ENCODE measurements around the gene ANKDD1B.

DNA sequence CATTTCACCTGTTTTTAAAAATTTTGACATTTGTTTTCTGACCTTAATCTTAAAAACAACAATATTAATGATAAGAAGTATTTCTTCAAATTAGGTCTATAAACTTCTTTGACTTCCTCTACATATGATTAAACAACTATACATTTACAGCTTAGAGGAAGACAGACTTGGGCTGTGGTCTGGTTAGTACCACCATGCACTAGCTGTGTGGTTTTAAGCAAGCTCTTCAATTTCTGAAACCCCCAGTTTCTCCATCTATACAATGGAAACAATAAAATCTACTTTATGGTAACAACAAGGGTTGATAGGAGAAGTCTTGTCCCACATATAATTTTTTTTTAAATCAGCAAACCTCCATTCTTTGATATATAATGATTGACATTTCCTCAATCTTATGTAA lies 15.7 kb downstream of the ANKDD1B start:
- no peak for TF ChIP-seq POLR2A (IDR thresholded peaks at IDR 0.05)
- TF ChIP-seq, protein P1, sequence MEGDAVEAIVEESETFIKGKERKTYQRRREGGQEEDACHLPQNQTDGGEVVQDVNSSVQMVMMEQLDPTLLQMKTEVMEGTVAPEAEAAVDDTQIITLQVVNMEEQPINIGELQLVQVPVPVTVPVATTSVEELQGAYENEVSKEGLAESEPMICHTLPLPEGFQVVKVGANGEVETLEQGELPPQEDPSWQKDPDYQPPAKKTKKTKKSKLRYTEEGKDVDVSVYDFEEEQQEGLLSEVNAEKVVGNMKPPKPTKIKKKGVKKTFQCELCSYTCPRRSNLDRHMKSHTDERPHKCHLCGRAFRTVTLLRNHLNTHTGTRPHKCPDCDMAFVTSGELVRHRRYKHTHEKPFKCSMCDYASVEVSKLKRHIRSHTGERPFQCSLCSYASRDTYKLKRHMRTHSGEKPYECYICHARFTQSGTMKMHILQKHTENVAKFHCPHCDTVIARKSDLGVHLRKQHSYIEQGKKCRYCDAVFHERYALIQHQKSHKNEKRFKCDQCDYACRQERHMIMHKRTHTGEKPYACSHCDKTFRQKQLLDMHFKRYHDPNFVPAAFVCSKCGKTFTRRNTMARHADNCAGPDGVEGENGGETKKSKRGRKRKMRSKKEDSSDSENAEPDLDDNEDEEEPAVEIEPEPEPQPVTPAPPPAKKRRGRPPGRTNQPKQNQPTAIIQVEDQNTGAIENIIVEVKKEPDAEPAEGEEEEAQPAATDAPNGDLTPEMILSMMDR (IDR thresholded peaks at IDR 0.05 in 4 of 5, conservative IDR thresholded peaks at IDR 0.05 in 1 of 5): no peak

Measured in gastrocnemius medialis (tissue), 4 donors.